ENCODE results near the gene GOLGA6A. TPM values are rescaled to one million over a fixed set of nuclear protein-coding genes. Genes with fewer than 3 reads are reported as not detected.
"Not testable (repeated sequence)": the region's sequence is repeated elsewhere in the genome, so short reads cannot be mapped to it uniquely, and the experiment has no call there.

The GOLGA6A gene
- total RNA-seq, 1 experiment from 2014 or later, result not detected

DNA sequence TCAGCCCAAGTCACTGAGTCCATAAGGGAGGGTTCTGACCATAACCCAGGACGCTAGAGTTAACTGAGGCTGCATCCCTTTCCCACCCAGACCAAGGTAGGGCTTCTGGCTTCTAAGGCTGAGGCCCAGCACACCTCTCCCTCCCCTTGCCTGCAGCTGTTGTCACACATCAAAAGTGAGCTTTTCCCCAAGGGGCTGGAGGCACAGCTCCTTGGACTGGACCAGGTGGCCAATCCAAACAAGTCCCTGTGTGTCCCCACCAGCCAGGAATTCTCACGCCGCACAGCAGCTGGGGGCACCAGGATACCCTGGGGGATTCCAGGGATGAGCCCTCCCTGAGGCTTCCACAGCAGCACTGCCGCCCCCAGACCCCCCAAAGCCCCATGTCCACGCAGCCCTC is 25.8 kb upstream of the GOLGA6A start:
- no peak for DNase-seq (ENCODE audit: low read depth)

DNA sequence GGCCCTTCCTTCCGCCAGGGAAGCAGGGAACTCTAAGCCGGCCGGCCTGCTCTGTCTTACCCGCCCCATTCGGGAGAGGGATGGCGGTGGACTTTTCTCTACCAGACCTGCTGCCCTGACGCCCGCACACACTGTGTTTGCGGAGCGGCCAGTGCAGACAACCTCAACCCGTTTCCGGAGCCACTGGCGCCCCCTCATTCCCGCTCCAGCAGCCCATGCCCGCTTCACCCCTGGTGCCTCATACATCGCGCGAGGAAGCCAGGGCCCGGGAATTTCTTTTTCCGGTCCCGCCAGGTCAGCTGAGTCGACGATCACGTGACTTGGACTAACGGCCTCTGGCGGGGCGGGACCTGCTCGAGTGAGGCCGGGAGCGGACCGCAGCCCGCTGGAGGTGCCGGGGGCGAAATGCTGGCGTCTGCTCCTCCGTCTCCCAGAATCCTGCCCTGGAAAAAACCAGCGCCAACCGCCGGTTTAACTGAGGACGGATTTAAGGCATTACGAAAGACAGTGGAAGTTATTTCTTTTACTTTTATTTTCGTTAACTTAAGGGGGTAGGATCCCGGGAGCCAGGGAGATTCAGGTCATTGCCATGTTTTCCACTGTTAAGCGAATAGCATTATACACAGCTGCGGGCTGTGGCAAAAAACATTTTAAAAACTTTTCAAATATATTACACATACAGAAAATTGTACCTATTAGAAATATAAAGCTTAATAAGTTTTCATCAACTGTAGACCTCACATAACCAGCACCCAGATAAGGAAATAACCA is 17.8 kb upstream of the GOLGA6A start:
- DNase-seq (ENCODE audit: low read depth), result peak; percentile 90

DNA sequence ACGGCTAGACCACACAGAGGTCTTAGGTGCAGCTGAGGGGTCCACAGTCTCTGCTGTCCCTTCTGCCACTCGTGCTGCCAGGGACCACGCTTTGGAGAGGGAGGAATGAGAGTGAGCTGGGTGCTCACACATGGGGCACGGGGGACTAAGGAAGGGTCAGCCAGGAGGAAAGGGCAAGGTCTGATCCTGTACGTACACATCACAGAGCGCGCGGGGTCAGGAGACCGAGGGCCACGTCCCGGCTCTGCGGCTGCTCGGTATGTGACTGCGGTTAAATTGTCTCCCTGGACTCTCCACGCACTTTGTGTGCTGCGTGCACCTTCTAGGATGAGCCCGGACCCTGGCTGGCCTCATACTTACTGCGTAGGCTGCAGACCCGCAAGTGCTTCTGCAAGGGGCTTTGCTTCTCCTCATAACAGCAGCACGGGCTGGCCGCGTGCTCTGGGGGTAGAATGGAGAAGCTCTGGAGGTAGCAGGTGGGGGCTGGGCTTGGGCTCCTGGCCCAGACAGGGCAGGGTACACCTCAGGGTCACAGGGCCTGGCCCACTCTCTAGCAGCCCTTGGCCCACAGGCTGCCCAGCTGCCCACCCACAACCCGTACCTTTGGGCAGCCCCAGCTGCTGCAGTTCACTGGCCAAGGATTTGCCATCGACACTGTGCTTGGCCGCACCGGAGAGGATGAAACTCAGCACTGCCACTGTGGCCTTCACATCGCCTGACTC is 14.6 kb upstream of the GOLGA6A start:
- not testable (repeated sequence) for DNase-seq (ENCODE audit: low read depth)

DNA sequence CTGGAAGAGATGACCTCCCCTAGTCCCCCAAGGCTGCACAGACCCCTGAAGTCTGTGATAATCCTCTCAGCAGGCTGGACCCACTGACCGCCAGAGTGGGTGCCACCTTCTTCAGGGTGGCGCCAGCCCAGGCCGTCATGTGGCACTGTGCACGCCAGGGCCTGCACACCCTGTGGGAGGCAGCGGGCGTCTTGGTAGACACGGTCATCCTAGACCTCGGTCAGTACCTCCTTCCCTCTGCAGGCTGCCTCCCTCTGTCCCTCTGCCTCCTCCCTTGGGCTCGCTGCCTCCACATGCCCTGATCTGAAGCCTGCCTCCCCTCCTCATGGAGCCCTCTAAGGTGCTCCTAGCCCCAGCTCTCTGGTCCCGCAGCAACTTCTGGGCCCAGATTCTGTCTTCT is 13.3 kb upstream of the GOLGA6A start:
- not testable (repeated sequence) for DNase-seq (ENCODE audit: low read depth)

DNA sequence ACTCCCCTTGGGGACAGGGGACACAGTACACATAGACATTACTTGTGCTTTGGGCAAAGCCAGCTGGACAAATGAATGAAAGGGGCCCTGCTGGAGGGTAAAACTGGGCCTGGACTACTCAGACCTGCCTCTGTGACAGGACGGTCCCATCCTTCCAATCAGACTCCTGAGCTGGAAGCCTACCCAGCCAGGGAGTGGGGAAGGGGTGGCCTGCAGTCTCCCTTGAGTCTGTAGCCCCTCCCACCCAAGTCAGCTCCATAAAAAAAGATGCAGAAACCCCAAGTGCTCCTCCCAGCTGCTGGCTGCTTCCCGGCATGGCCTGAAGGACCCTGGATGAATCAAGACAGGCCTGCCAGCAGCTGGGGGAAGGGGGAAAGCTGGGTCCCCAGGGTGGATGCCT is 12.2 kb upstream of the GOLGA6A start:
- not testable (repeated sequence) for DNase-seq (ENCODE audit: low read depth)

DNA sequence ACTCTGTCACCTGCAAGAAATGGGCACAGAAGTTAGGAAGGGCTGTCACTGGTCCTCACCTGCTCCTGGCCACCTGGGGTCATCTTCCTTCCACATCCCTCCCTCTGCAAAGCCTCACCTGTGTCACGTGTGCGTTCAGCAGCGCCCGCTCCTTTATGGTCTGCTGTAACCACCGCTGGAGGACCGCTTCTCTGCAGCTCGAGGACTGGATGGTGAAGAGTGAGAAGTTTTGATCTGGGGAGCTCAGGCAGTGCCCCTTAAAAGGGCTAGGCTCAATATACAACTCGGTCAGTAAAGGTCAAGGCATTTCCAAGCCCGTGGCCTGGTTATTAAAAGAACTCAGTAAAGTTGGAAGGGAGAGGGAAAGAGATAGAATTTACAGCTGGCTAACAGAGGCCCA is 6.6 kb downstream of the GOLGA6A start:
- DNase-seq (ENCODE audit: low read depth), result not testable (repeated sequence)

DNA sequence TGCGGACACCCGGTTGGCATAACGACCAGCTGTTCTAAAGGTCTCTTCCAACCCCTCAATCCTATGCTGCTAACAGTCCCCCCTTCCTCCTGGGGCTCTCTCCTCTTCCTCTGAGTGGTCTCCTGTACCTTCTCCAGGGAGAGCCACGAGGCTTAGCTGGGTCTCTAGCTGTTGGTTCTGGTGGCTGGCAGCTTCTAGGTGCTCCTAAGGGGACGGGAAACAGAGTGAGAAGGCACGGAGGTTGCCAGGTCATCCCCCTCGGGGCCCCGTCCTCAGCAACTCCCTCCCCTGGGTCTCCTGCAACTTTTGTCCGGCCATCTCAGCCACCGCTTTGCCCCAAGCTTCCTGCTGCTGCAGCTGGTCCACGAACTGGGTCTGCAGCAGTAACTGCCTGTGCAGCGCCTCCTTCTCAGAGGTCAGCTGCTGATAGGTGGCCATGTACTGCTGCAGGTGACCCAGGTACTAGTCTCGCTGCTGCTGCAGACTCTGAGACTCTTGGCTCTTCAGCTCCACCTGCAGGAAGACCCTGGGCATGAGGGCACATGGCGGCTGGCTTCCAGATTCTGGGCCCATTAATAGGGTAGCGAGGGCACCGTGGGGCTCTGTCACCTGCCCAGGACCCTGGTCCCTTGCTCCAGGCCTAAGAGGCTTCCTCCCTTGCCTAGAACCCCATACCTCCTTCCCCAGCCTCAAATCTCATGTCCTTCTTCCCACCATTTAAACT is 9.6 kb downstream of the GOLGA6A start:
- DNase-seq (ENCODE audit: low read depth), result not testable (repeated sequence)

DNA sequence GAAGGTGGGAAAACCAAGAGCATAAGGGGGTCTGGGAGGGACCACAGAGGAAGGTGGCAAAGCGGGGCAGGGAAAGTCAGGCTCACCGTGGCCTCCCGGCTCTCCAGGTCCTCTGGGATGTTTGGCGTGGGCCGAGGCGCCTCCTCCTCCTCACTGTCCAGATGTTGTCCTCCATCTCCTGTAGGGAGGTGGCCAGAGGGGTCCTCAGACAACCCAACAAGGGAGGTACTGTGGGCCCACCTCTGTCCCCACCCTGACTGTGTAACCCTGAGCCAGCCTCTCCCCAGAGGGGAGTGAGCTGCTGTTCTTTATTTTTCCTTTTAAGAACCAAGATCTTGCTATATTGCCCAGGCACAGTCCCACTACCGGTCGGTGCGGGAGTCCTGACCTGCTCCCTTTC is 10.2 kb downstream of the GOLGA6A start:
- DNase-seq (ENCODE audit: low read depth), result not testable (repeated sequence)

DNA sequence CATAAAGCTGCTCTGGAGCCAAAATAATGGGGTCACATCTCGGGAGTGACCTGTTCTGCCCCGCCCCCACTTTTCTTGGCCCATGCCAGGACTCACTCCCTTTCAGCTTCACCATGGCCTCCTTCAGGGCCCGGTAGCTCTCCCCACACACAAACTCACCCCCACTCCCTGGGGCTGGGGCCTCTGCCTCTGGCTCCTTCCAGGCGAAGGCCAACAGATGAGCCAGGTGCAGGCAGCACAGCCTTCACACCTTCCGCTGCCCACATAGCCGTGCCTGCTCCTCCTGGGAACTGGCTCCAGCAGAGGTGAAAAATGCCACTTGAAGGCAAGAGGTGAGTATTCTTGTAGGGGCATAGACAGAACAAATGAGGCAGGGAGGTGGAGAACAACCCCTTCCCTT is 10.7 kb downstream of the GOLGA6A start:
- not testable (repeated sequence) for DNase-seq (ENCODE audit: low read depth)

DNA sequence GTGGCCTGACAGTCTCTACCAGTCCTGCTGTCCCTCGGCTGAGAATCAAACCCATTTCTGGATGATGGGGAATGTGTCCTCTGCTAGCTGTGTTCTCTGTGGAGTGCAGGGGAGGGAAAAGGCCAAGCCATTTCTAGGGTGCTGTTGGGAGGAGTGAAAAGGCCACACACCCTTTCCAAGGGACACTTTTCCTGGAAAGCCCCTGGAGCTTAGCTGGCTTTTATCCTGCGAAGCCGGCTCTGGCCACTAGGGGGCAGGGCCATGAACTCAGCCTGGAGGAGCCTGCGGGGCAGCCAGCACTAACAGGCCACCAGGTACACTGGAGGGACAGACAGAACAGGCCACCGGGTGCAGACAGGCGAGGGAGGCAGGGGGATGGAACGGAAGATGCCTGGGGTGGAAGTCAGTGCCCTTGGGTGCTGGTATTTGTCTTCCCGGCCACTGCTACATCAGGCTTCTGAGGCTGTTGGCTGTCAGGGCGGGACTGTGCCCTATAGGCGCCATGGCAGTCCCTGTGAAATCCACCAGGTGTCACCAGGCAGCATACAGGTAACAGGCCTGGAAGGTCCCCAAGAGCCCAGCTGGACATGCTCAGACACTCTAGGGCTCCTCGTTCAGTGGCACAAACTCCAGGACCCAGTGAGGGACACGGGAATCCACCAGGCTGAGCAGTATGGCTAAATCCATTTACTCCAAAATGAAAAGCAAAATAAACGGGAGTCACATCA is 16.5 kb downstream of the GOLGA6A start:
- DNase-seq (ENCODE audit: low read depth), result not testable (repeated sequence)

DNA sequence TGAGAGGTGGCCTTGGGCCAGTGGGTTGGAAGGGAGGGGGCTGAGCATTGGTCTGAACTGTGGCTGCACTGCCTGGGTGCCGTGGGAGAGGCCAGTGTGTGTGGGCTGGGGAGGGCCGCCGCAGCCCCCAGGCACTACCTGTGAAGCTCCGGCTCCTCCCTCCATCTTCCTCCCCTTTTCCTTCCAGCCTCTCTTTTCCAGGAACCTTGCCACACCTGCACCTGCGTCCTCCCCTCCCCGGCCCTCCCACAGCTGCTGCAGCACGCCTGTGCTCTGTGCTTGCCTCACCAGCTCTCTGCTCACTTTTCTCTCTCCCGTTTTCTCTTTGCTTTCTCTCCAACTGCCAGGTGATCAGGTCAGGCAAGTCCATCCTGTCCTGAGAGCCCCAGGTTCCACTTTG is 17.5 kb downstream of the GOLGA6A start:
- DNase-seq (ENCODE audit: low read depth), result not testable (repeated sequence)

DNA sequence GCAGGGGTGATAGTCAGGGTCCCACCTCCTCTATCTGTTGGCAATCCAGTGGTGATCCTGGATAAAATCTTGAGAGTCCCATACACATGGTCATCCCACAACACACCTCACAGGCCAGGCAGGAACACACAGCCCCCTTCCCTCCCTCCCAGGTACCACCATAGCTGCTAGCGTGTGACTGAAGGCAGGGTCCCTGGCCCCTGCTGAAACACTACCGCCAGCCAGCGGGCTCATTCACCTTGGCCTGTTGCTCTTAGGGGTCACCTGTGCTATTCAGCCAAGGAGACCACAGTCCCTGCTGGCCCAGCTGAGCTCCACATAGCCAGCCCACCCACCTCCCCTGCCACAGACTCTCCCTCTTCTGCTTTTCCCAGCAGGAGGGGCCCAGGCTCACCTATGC is 18.2 kb downstream of the GOLGA6A start:
- DNase-seq (ENCODE audit: low read depth), result not testable (repeated sequence)

DNA sequence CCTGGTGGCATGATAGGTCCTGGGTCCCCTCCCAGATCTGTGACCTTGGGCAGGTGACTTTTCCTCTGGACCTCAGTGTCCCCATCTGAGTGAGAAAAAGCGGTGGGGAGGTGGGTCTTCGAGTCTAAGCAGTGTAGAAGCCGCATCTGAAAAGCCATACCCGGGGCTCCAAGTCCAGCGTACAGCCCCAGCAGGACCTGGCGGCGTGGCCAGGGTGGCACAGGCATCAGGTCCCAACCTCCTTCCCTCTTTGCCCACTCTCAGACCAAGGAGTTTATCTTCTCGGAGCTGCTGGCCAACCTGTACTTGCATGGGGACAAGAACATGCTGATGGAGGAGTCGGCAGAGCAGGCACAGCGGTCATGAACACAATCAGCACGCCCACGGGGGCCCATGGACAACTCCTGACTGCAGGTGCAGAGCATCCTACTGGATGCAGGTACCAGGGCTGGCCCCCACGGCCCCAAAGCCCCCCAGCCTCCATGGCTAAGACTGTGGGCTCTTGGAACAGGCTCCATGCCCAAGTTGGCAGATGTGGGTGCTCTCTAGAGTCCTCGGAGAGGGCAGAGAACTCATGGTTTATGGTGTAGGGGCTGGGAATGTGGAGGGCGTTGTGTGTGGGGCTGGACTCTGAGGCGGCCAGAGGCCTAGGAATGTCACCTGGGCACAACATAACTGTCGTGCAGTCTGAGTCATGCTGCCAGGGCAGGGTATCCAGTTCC is 18.8 kb downstream of the GOLGA6A start:
- not testable (repeated sequence) for DNase-seq (ENCODE audit: low read depth)

DNA sequence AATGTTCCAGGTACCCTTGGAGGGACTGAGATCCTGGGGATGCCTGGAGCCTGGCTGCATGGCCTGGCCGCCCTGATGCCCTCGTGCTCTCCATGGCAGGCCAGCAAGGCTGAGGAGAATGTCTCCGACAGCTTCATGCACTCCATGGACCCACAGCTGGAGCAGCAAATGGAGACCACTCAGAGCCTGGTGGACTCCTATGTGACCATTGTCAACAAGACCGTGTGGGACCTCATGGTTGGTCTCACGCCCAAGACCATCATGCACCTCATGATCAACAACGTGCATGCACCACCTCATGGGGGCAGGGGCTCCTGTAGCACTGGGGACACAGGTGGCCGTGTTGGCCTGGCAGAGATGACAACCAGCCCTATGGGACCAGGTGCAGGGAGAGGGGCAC is 19.7 kb downstream of the GOLGA6A start:
- DNase-seq (ENCODE audit: low read depth), result no peak

DNA sequence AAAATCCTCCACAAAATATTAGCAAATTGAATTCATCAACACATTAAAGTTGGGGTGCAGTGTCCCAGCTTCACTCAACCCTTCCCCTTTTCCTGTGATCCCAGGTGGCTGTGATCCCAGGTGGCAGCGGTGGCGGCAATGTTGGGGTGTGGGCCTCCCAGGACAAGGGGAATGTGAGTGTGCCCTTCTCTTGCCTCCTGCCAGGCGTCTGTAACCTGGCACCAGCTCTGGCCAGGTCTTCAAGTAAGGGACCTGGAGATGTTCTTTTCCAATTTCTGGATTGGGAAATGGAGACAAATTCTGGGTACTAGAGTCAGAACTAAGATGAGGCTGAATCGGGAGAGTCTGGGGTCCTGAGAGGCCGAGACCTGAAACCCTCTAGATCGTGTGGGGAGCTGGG is 20.1 kb downstream of the GOLGA6A start:
- DNase-seq (ENCODE audit: low read depth), result no peak

DNA sequence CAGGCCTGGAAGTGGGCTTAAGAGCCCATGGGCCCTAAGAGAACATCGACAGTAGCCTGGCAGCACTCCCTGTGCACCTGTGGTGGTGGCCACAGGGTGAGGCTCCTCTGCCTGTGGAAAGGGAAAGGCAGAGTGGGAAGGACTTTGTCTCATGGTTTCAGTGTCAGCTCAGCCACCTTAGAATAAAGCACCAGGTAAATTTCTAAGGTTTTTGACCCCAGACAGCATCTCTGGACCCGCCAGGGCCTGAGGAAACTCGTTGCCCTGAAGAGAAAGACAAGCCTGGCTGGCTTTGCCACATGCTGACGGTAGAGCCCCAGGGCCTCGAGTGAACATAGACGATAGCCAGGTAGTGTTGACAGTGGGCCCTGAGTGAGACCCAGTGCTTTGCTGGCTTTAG is 22.1 kb downstream of the GOLGA6A start:
- no peak for DNase-seq (ENCODE audit: low read depth)

DNA sequence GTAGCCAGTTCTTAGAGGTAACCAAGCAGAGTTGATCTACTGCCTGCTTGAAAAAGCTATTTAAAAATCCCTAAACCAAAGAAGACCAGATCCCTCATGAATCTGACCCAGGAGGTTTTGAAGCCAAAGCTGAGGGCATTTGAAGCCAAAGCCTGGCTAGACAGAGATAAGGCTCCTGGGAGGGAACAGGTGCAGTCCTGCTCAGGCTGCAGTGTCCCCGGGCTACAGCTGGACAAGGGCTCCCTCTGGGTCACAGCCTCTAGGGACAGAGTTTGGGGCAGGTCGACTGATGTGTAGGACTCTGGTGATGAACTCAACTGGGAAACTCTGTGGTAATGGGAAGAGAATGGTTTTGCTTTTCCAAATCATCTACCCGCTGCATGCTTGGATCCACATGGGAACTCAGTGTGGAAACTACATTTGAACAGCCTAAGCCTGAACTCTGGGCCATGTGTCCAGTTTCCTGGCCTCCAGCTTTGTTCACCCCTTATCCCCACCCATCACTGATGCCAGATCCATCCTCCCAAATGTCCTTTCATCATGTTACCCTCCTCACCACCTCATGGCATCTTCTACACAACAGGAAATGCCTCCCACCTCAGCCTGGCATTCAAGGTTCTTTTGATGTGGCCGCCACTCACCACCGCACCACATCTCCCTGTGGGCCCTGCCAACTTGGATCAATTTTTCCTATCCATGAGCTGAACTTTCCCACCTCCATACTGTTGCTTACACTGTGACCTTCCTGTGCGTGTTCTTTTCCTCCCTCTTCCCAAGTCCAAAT is 23.1 kb downstream of the GOLGA6A start:
- not testable (repeated sequence) for DNase-seq (ENCODE audit: low read depth)

DNA sequence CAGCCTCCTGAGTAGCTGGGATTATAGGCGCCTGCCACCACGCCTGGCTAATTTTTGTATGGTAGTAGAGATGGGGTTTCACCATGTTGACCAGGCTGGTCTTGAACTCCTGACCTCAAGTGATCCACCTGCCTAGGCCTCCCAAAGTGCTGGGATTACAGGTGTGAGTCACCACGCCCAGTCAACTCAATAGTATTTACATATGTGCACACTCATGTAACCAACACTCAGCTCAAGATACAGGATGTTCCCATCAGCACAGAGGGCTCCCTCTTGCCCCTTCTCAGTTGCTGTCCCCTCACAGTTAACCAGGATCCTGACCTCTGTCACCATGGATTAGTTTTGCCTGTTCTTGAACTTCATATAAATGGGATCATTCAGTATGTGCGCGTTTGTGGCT is 26.0 kb downstream of the GOLGA6A start:
- DNase-seq (ENCODE audit: low read depth), result peak; percentile 23

DNA sequence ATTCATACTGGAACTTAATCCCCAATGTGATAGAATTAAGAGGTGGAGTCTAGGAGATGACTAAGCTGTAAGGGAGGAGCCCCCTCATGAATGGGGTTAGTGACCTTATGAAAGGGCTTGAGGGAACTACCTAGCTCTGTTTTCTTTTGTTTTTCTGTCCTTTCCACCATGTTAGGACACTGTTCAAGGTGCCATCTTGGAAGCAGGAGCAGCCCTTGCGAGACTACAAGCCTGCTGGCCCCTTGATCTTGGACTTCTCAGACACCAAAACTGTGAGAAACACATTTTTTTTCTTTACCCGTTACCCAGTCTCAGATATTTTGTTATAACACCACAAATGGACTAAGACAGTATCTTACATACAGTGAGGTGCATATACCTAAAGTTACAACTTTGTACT is 26.5 kb downstream of the GOLGA6A start:
- no peak for DNase-seq (ENCODE audit: low read depth)

DNA sequence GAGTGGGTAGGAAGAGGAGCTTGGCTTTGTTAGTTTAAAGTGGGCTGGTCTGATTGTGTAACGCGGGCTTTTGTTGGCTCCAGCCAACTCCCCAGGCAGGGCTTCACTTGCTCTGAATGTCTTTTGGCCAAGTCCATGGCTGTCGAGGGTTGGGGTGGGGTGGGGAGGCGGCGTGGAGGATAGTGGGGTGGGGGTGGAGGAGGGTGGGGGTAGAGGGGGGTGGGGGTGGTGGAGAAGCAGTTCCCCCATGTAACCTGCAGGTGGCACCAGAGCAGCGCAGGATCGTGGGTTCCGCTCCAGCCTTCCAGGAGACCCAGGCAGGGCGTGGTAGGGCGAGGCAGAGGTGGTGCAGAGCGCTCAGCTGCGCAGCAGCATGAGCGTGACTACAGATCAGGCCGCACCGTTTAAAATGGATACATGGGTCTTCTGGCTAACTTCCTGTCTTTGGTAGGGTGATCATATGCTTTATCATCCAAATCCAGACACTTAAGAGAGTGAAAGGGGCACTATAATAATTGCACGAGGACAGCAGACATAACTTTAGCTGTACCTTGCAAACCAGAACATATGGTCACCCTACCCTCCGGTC is 28.3 kb downstream of the GOLGA6A start:
- peak; percentile 46 for DNase-seq (ENCODE audit: low read depth)

Data from HT1080 (cell line).